AG04450 (cell line): Measurements from ENCODE around the gene HIF3A. TPM values are rescaled to one million over a fixed set of nuclear protein-coding genes. Genes with fewer than 3 reads are reported as not detected.

Experiments
- CTCF ChIA-PET: fragments of 300-600, 350-600 bp; formaldehyde crosslinking; extraction: SDS; loops from one replicate; lab custom pipeline; 2022; ENCODE audit warnings: antibody characterized with exemption, inconsistent platforms; lab: Charles Lee
- POLR2A ChIA-PET: fragments of 350-600 bp; formaldehyde crosslinking; extraction: SDS; loops from one replicate; lab custom pipeline; 2021; ENCODE audit warnings: antibody characterized with exemption, inconsistent platforms; lab: Yijun Ruan, JAX
- DNase-seq: peaks from one replicate; pipeline ENCODE4 v3.0.0-alpha.2; 2011; ENCODE audit warnings: low read depth, low spot score
- H3K27ac ChIP-seq: one replicate; pipeline ENCODE4 v1.5.1; 2012; ENCODE audit warnings: low read depth, low read length, control low read depth
- H3K27me3 ChIP-seq: one replicate; pipeline ENCODE4 v1.6.0; 2012; ENCODE audit warnings: low read length; ENCODE audit not compliant: control insufficient read depth, insufficient read depth
- H3K4me3 ChIP-seq: 2 replicates; pipeline ENCODE4 v1.5.1; 2011; ENCODE audit warnings: mild to moderate bottlenecking, low read depth, low read length, control low read depth
- H3K9me3 ChIP-seq: 2 replicates; pipeline ENCODE4 v1.5.1; 2012; ENCODE audit warnings: low read length; ENCODE audit not compliant: control insufficient read depth, insufficient read depth
- CTCF ChIP-seq: IDR thresholded peaks from 2 replicates; pipeline ENCODE4 v1.5.1; 2011; ENCODE audit warnings: low read depth, low read length, control low read depth, inconsistent platforms
- polyA plus RNA-seq: library from polyadenylated mRNA; depleted of rRNA; stranded (reverse); fragments of >200 nt; gene quantifications from 2 replicates; pipeline ENCODE4 v1.2.3, GENCODE V29; 2011

HIF3A gene
- polyA plus RNA-seq, 1 experiment, result 0.21 TPM

- POLR2A ChIA-PET, result no interaction called here
These were observed 67.5 kb downstream of the HIF3A start for GRCh38 chr19:46364359-46364758.

GRCh38 chr19:46365561-46365960 lies 68.7 kb downstream of the HIF3A start:
- CTCF ChIA-PET, result no interaction called here
- no peaks in the 10 kb centered on the region for H3K27me3 ChIP-seq
- no peak overlapping the region for H3K4me3 ChIP-seq
- DNase-seq, result no peak
- H3K27ac ChIP-seq, result no peak overlapping the region
- H3K9me3 ChIP-seq, result no peaks in the 10 kb centered on the region
- POLR2A ChIA-PET, result no interaction called here
- no peak for TF ChIP-seq CTCF

More at GRCh38 chr19:46364359-46364758, 67.5 kb downstream of the HIF3A start:
- no peak for DNase-seq
- no peaks in the 10 kb centered on the region for H3K9me3 ChIP-seq
- H3K27ac ChIP-seq, result no peak overlapping the region
- TF ChIP-seq CTCF, result no peak
- no peak overlapping the region for H3K4me3 ChIP-seq
- no peaks in the 10 kb centered on the region for H3K27me3 ChIP-seq
- CTCF ChIA-PET, result interaction anchor here (0.6 to 1.4 kb wide), 3 partner anchors 10 to 938 kb away, joined by 3 to 10 read pairs (median 4); no protein-coding TSS in a partner anchor

GRCh38 chr19:46366620-46367292 lies 69.9 kb downstream of the HIF3A start:
- POLR2A ChIA-PET, result no interaction called here
- H3K27ac ChIP-seq, result no peak overlapping the region
- no peak for DNase-seq
- no peaks in the 10 kb centered on the region for H3K9me3 ChIP-seq
- CTCF ChIA-PET, result no interaction called here
- TF ChIP-seq CTCF, result no peak
- no peaks in the 10 kb centered on the region for H3K27me3 ChIP-seq
- no peak overlapping the region for H3K4me3 ChIP-seq

- POLR2A ChIA-PET, result interaction anchor here (0.9 kb wide), 1 partner anchor 11 kb away, joined by 3 read pairs; no protein-coding TSS in a partner anchor
- CTCF ChIA-PET, result interaction anchor here (0.7 kb wide), 1 partner anchor 20 kb away, joined by 3 read pairs; the partner anchor contains the start of gene PPP5C
These were observed 70.6 kb downstream of the HIF3A start for GRCh38 chr19:46367426-46367825.

More at GRCh38 chr19:46367426-46367825, 70.6 kb downstream of the HIF3A start:
- no peak for DNase-seq
- H3K9me3 ChIP-seq, result no peaks in the 10 kb centered on the region
- H3K27ac ChIP-seq, result no peak overlapping the region
- H3K27me3 ChIP-seq, result no peaks in the 10 kb centered on the region
- TF ChIP-seq CTCF, result no peak
- no peak overlapping the region for H3K4me3 ChIP-seq
